GM21423 (cell line): ENCODE results near the gene NAALADL2.
"Not testable (repeated sequence)": the region's sequence is repeated elsewhere in the genome, so short reads cannot be mapped to it uniquely, and the experiment has no call there.

Source experiments
- ATAC-seq: cut with Tn5 transposase; IDR thresholded peaks from one replicate; pipeline ENCODE4 v1.9.1; 2021; ENCODE audit warnings: mild to moderate bottlenecking, moderate library complexity; ENCODE audit not compliant: unreplicated experiment

NAALADL2 gene

GRCh38 chr3:175342196-175342595, 483.1 kb downstream of the NAALADL2 start:
- ATAC-seq = no peak

GRCh38 chr3:175343946-175344345, 484.8 kb downstream of the NAALADL2 start:
- no peak for ATAC-seq

GRCh38 chr3:175346573-175347356, 487.6 kb downstream of the NAALADL2 start:
- no peak for ATAC-seq

GRCh38 chr3:175349168-175349567, 490.0 kb downstream of the NAALADL2 start:
- peak; percentile 87 for ATAC-seq

GRCh38 chr3:175355801-175356335, 496.7 kb downstream of the NAALADL2 start:
- no peak for ATAC-seq

- no peak for ATAC-seq
Observed at GRCh38 chr3:175356899-175357324, 497.8 kb downstream of the NAALADL2 start.

GRCh38 chr3:175357758-175358157, 498.6 kb downstream of the NAALADL2 start:
- ATAC-seq = no peak

GRCh38 chr3:175358935-175359334, 499.8 kb downstream of the NAALADL2 start:
- ATAC-seq = no peak

- not testable (repeated sequence) for ATAC-seq
Observed at GRCh38 chr3:175370426-175370825, 511.3 kb downstream of the NAALADL2 start.

GRCh38 chr3:175371187-175371586, 512.1 kb downstream of the NAALADL2 start:
- ATAC-seq = not testable (repeated sequence)

- ATAC-seq = no peak
Observed at GRCh38 chr3:175374705-175375104, 515.6 kb downstream of the NAALADL2 start.

GRCh38 chr3:175378348-175378747, 519.2 kb downstream of the NAALADL2 start:
- ATAC-seq = peak; percentile 59

- ATAC-seq = no peak
Observed at GRCh38 chr3:175381685-175382084, 522.6 kb downstream of the NAALADL2 start.

- no peak for ATAC-seq
Observed at GRCh38 chr3:175383371-175383770, 524.2 kb downstream of the NAALADL2 start.

GRCh38 chr3:175383813-175384212, 524.7 kb downstream of the NAALADL2 start:
- ATAC-seq = no peak

GRCh38 chr3:175384569-175384968, 525.4 kb downstream of the NAALADL2 start:
- no peak for ATAC-seq

- no peak for ATAC-seq
Observed at GRCh38 chr3:175386630-175387029, 527.5 kb downstream of the NAALADL2 start.

GRCh38 chr3:175389560-175389959, 530.4 kb downstream of the NAALADL2 start:
- no peak for ATAC-seq

- no peak for ATAC-seq
Observed at GRCh38 chr3:175391601-175392000, 532.5 kb downstream of the NAALADL2 start.

- ATAC-seq = no peak
Observed at GRCh38 chr3:175392653-175393052, 533.5 kb downstream of the NAALADL2 start.

GRCh38 chr3:175397372-175397771, 538.2 kb downstream of the NAALADL2 start:
- no peak for ATAC-seq

- no peak for ATAC-seq
Observed at GRCh38 chr3:175398676-175399075, 539.5 kb downstream of the NAALADL2 start.
